ENCODE measurements around the gene IL6.
"Not testable (repeated sequence)": the region's sequence is repeated elsewhere in the genome, so short reads cannot be mapped to it uniquely, and the experiment has no call there.

The IL6 gene

DNA sequence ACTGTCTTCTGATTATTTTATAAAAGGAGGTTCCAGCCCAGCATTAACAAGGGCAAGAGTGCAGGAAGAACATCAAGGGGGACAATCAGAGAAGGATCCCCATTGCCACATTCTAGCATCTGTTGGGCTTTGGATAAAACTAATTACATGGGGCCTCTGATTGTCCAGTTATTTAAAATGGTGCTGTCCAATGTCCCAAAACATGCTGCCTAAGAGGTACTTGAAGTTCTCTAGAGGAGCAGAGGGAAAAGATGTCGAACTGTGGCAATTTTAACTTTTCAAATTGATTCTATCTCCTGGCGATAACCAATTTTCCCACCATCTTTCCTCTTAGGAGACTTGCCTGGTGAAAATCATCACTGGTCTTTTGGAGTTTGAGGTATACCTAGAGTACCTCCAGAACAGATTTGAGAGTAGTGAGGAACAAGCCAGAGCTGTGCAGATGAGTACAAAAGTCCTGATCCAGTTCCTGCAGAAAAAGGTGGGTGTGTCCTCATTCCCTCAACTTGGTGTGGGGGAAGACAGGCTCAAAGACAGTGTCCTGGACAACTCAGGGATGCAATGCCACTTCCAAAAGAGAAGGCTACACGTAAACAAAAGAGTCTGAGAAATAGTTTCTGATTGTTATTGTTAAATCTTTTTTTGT is 2.3 kb downstream of the IL6 start:
- no peak for DNase-seq

DNA sequence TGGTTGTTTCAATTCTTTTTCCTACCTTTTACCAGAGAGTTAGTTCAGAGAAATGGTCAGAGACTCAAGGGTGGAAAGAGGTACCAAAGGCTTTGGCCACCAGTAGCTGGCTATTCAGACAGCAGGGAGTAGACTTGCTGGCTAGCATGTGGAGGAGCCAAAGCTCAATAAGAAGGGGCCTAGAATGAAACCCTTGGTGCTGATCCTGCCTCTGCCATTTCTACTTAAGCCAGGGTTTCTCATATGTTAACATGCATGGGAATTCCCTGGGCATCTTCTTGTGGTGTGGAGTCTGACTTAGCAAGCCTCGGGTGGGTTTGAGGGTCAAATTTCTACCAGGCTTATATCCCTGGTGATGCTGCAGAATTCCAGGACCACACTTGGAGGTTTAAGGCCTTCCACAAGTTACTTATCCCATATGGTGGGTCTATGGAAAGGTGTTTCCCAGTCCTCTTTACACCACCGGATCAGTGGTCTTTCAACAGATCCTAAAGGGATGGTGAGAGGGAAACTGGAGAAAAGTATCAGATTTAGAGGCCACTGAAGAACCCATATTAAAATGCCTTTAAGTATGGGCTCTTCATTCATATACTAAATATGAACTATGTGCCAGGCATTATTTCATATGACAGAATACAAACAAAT is 3.2 kb downstream of the IL6 start:
- DNase-seq: no peak

DNA sequence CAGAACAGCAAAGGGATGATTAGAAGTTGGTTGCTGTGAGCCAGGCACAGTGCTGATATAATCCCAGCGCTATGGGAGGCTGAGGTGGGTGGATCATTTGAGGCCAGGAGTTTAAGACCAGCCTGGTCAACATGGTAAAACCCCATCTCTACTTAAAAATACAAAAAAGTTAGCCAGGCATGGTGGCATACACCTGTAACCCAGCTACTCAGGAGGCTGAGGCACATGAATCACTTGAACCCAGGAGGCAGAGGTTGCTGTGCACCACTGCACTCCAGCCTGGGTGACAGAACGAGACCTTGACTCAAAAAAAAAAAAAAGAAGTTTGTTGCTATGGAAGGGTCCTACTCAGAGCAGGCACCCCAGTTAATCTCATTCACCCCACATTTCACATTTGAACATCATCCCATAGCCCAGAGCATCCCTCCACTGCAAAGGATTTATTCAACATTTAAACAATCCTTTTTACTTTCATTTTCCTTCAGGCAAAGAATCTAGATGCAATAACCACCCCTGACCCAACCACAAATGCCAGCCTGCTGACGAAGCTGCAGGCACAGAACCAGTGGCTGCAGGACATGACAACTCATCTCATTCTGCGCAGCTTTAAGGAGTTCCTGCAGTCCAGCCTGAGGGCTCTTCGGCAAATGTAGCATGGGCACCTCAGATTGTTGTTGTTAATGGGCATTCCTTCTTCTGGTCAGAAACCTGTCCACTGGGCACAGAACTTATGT is 4.1 kb downstream of the IL6 start:
- no peak for DNase-seq

DNA sequence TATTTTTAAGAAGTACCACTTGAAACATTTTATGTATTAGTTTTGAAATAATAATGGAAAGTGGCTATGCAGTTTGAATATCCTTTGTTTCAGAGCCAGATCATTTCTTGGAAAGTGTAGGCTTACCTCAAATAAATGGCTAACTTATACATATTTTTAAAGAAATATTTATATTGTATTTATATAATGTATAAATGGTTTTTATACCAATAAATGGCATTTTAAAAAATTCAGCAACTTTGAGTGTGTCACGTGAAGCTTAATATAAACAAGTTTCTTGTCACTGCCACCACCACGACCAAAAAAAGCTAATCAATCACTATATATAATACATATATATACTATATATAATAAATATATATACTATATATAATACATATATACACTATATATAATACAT is 4.8 kb downstream of the IL6 start:
- DNase-seq: no peak

DNA sequence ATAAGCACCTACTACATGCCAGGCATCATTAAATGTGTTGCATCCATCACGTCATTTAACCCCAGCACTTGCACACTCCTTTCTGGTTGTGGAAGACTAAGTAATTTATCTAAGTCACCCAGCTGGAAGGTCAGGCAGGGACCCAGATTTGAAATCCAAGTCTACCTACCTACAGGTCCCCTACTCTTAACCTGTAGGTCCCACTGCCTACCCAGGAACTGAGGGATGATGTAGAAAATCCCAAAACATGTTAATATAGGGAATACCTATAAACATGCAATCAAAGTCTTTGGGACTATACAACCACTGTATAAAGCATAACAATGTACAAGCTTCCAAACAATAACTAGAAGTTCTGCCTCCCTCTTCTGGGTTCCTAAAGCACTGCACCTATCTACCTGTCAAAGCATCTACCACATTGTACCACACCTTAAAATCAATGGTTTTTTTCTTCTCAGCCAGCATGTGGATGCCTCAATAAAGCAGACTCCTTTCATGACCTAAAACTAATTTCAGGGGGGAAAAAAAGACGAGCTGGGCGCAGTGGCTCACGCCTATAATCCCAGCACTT is 5.6 kb downstream of the IL6 start:
- DNase-seq: no peak

DNA sequence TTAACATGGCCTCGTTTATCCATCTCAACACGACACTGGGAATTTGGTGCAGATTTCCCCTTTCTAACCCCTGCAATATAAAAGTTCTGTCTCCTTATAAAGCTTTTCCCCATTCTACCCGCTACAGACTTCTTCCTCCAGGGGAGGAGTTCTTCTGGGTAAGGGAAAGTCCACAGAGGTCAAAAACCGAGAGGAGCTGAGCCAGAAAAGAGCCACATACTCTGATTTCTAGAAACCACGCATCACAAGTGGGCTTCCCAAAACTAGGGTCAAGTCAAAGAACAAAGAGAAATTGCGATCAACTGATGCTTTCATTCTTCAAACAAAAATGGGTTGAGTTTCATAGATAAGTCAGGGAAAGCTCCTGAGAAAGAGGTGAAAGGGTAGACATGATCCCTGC is 6.8 kb downstream of the IL6 start:
- no peak for DNase-seq

DNA sequence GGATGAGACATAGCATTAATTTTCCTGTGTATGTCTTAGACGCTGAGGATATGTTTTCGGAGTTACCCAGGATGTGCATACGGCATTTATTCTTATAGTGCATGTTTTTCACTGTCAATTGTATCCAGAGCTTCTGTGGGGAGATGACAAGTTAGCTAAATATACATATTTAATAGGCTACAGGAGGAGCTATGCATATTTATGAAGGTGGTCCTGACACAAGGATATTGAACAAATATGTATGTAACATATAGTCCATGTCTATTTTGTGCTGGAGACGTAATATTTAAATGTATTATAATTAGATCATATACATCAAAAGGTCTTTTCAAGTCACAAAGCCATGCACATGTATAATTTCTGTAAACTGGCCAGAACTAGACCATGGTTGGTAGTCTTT is 16.0 kb downstream of the IL6 start:
- no peak for DNase-seq

DNA sequence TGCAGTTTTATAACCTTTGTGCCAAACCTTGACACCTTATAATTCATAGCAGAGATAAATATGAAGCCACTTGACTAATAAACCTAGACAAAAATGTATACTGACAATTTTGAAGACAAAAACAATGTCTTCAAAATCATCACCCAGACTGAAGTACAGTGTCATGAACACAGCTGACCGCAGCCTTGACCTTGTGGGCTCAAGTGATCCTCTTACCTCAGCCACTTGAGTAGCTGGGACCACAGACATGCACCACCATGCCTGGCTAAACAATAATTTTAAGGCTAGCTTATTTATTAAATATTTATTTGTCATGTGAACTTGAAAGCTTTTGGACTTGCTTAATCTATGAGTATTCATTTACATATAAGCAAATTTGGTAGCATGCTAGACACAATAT is 24.3 kb downstream of the IL6 start:
- no peak for DNase-seq

DNA sequence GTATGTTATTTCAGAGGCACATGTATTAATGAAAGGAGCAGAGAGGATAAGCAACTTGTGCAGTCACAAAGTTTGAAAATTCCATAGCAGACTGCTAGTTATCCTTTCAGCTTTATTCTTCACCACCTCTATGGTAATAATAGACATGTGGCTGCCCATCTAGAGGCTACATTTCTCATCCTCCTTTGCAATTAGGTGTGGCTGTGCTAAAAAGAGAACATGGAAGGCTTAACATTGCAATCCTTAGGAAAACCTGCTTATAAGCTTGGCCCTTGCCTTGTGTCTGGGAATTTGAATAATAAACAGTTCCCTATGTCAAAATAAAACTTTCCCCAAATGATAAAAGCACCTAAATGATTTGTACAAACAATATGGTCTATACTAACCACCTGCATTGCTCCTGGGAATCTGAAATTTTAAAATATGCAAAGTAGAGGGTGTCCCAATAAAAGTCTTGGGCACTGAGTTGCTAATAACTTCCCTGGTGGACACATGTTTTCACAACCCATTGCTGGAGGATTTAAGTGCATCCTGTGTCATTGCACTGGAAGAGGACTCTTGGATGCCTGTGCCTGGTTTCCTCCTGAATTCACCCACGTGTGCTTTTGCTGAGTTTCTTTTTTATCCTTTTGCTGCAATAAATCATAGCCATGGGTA is 30.5 kb downstream of the IL6 start:
- DNase-seq: no peak

DNA sequence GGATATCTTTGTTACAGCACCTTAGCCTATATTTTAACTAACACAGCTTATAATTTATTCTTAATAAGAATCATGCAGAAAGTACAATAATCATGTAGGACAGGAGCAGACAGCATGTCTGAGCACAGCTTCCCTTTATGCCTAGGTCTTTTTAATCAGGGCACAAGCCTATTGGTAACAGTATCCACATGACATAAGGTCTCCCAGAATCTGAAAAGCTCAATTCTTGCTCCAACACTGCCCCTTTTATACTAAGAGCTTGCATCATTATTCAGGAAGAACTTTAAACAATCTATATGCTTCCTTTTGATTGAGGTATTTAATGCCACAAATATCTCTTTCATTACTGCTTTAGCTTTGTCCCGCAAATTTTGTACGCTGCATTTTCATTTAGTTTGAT is 31.6 kb downstream of the IL6 start:
- no peak for DNase-seq

DNA sequence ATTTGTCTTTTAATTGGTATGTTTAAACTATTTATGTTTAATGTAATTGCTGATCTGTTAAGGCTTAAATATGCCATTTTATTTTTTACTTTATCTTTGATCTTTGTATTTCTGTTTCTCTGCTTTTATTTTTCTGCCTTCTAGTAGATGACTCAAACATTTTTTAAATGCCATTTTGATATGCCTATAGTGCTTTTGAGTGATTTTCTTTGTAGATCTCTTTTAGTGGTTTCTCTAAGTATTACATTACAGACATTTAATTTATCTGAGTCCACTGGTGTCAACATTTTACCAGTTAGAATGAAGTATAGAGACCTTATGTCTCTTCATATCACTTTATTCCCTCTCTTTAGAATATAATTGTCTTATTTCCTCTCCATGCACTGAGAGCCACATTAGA is 32.7 kb downstream of the IL6 start:
- no peak for DNase-seq

DNA sequence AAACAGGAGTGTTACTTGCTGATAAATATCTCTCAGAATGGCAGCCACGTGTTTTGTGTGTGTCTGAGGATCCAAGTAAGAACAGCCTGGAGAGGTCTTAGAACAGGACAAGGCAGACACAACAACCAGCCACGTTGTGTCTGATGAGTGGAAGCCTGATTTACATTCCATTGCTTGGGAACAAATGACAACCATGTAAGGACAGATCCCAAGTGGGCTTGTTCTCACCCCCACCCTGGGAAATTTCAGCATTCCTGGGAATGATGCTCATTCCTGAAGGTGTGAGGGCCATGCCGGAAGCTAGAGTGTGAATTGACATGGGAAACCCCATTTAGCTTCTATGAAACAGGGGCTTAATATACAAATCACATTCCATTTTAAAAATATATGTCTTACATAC is 35.9 kb downstream of the IL6 start:
- no peak for DNase-seq

DNA sequence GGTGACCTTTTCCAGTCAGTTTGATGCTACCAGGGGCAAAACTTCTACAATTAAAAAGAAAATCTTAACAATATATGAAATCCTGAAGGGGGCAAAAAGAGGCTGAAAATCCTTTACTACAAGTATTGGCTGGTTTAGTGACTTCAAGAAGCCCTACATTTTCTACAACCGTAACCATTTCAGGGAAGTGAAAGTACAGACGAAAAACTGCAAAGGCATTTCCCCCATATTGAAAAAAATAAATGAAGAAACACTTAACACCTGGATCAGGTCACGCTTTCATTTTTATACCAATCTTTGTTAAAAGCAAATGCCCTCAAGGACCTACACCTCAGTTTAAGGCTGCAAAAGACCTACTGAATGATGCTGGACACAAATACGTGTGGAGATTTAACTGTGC is 38.6 kb downstream of the IL6 start:
- no peak for DNase-seq

DNA sequence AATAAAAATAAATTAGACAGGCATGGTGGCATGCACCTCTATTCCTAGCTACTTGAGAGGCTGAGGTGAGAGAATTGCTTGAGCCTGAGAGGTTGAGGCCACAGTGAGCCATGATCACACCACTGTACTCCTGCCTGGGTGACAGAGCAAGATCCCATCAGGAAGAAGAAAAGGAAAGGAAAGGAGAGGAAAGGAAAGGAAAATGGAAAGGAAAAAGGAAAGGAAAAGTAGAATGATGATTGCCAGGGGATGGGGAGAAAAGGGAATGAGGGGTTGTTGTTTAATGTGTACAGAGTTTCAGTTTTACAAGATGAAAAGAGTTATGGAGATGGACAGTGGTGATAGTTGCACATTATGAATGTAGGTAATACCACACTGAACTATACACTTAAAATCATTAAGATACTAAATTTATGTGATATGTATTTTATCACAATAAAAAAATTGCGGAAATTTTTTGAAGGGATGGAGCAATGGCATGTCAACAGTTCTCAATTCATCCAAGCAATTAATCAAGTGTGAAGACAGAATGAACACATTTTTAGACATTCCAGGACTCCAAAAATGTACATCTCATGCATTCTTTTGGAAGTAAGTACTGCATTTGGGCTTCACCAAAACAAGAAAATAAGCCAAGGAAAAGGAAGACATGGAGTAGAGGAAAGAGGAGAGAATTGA is 44.3 kb downstream of the IL6 start:
- DNase-seq: no peak

DNA sequence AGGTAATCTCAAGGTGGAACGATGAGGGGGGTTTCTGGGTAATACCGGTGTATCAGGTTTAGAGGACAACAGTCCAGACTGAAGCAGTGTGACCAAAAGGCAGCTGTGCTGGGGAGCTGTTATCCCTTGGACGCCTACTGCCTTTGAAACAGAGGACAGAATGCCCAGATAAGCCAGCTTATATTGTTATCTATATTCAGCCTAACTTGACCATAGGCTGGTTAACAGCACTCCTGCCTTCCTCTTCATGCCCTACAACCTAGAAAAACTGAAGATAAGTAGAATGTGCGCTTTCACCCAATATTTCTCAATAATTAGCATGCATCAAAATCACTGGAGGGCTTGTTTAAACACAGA is 44.9 kb downstream of the IL6 start:
- DNase-seq: no peak

DNA sequence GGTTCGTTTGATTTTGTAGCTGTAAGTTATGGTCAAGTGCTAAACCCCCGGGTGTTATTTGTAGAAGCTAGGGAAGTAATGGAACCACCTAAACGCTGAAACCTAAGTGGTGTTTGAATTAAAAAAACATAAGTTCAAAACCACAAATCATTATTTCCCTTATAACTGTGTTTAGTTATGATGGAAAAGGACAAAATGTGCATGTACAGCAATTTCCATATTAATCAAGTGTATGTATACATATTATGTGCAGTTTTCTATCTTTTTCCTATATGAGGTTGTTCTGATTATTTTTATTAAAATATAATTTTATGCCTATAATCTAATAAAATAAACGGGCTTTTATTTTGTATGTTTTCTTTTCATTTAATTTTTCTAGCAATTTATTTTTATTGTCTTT is 45.9 kb downstream of the IL6 start:
- no peak for DNase-seq

DNA sequence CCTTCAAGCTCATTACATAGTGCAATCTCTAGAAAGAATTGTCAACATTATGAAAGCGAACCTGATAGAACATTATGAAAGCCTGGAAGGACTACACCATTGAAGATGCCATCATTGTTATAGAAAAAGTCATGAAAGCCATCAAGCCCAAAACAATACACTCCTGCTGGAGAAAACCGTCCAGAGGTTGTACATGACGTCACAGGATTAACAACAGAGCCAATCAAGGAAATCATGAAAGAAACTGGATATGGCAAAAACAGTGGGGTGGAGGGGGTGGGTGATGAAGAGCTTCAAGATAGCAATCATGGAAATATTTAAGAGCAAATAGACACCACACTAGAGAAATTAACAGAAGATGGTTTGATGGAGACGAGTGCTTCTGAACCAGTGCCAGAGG is 50.0 kb downstream of the IL6 start:
- no peak for DNase-seq

DNA sequence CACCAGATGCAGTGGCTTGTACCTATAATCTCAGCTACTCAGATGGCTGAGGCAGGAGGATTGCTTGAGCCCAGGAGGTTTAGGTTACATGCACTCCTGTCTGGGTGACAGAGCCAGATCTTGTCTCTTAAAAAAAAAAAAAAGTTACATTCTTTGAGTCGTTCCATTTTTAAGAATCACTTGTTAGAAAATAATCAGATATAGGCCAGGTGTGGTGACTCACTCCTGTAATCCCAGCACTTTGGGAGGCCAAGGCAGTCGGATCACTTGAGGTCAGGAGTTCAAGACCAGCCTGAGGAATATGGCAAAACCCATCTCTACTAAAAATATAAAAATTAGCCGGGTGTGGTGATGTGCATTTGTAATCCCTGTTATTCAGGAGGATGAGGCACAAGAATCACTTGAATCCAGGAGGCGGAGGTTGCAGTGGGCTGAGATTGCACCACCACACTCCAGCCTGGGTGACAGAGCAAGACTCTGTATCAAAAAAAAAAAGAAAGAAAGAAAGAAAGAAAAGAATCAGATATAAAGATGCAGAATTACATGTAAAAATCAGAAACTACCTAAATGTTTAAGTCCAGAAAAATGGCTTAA is 52.8 kb downstream of the IL6 start:
- not testable (repeated sequence) for DNase-seq

DNA sequence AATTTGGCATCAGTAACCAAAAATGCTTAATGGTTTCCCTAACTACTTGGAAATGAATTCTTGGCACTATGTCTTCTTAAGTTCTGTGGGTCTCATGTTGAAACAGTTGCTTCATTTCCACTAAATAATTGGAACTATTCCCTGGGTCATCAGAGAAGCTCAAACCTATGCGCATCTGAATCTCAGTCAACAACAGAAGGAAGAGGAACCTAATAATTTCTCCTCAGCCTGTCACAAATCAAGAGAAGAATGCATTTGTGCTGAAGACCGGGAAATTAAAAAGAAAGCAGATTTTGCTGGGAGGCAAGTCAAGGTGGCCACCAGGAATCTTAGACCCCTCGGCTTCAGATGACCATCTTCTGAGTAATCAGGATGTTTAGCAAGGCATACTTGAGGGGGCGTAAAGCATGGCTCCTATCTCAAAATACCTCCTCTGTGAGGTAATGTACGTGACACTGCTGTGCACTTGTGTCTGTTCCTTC is 54.3 kb downstream of the IL6 start:
- DNase-seq: no peak

All from stimulated activated CD4-positive, alpha-beta T cell treated with anti-CD3 and anti-CD28 coated beads, Interleukin-4, amount 100 ng/mL, for 4 hours (primary cell).